C4-2B (cell line): Measurements from ENCODE around the gene SLC17A5.
"Not testable (repeated sequence)": the region's sequence is repeated elsewhere in the genome, so short reads cannot be mapped to it uniquely, and the experiment has no call there.

Source experiments
- H3K27ac ChIP-seq: fragments of 450-650 bp; 2 replicates; pipeline ENCODE4 v1.5.1; 2017
- CTCF ChIP-seq: fragments of 450-650 bp; conservative IDR thresholded peaks from 2 replicates; pipeline ENCODE4 v1.5.1; 2017; ENCODE audit warnings: mild to moderate bottlenecking
- ZFX ChIP-seq: fragments of 450-650 bp; IDR thresholded peaks from 2 replicates; pipeline ENCODE4 v1.6.1; 2017

The SLC17A5 gene

GRCh38 chr6:73558624-73559398, 95.0 kb downstream of the SLC17A5 start:
- TF ChIP-seq ZFX (no peak), CTCF (no peak)

GRCh38 chr6:73556836-73557235, 97.0 kb downstream of the SLC17A5 start:
- H3K27ac ChIP-seq: no peak overlapping the region
- TF ChIP-seq ZFX (no peak), CTCF (no peak)

More at GRCh38 chr6:73558624-73559398, 95.0 kb downstream of the SLC17A5 start:
- H3K27ac ChIP-seq: no peak overlapping the region

- H3K27ac ChIP-seq: not testable (repeated sequence)
Measured at GRCh38 chr6:73555380-73555949, 98.3 kb downstream of the SLC17A5 start.

- H3K27ac ChIP-seq: not testable (repeated sequence)
Measured at GRCh38 chr6:73551115-73551514, 102.7 kb downstream of the SLC17A5 start.

GRCh38 chr6:73548458-73549446, 105.0 kb downstream of the SLC17A5 start:
- no peak overlapping the region for H3K27ac ChIP-seq
- TF ChIP-seq CTCF (no peak; the same call in 1 of the 2 replicates), ZFX (no peak)

GRCh38 chr6:73547036-73547435, 106.8 kb downstream of the SLC17A5 start:
- no peak for TF ChIP-seq ZFX
- no peak for TF ChIP-seq CTCF
- no peak overlapping the region for H3K27ac ChIP-seq
